Fibroblast of the conjunctiva (primary cell): ENCODE results near the gene SETX.

Experiments
- DNase-seq: peaks from one replicate; pipeline ENCODE4 v3.0.0-alpha.2; 2010; ENCODE audit warnings: low read depth

SETX gene

GRCh38 chr9:132357764-132358163, 3.0 kb upstream of the SETX start:
- no peak for DNase-seq

- DNase-seq: no peak
Observed at GRCh38 chr9:132356324-132356924, 1.6 kb upstream of the SETX start.

GRCh38 chr9:132351404-132352045, 3.3 kb downstream of the SETX start:
- DNase-seq: no peak

GRCh38 chr9:132350861-132351315, 3.9 kb downstream of the SETX start:
- DNase-seq: no peak

- DNase-seq: no peak
Observed at GRCh38 chr9:132348676-132349075, 6.1 kb downstream of the SETX start.

GRCh38 chr9:132346177-132346576, 8.6 kb downstream of the SETX start:
- no peak for DNase-seq

- no peak for DNase-seq
Observed at GRCh38 chr9:132341177-132341840, 13.5 kb downstream of the SETX start.

GRCh38 chr9:132334364-132334763, 20.4 kb downstream of the SETX start:
- no peak for DNase-seq

GRCh38 chr9:132333556-132333955, 21.2 kb downstream of the SETX start:
- no peak for DNase-seq

GRCh38 chr9:132328580-132328979, 26.2 kb downstream of the SETX start:
- DNase-seq: no peak

- no peak for DNase-seq
Observed at GRCh38 chr9:132327537-132327936, 27.2 kb downstream of the SETX start.

GRCh38 chr9:132324425-132324824, 30.4 kb downstream of the SETX start:
- DNase-seq: no peak

- no peak for DNase-seq
Observed at GRCh38 chr9:132319421-132320110, 35.2 kb downstream of the SETX start.

- no peak for DNase-seq
Observed at GRCh38 chr9:132312873-132313272, 41.9 kb downstream of the SETX start.

GRCh38 chr9:132312426-132312825, 42.4 kb downstream of the SETX start:
- DNase-seq: no peak

- no peak for DNase-seq
Observed at GRCh38 chr9:132311978-132312377, 42.8 kb downstream of the SETX start.

- DNase-seq: no peak
Observed at GRCh38 chr9:132309056-132309455, 45.7 kb downstream of the SETX start.

- no peak for DNase-seq
Observed at GRCh38 chr9:132301521-132301920, 53.3 kb downstream of the SETX start.

- no peak for DNase-seq
Observed at GRCh38 chr9:132299221-132299620, 55.6 kb downstream of the SETX start.

- DNase-seq: no peak
Observed at GRCh38 chr9:132295181-132295580, 59.6 kb downstream of the SETX start.

- no peak for DNase-seq
Observed at GRCh38 chr9:132293145-132293721, 61.6 kb downstream of the SETX start.

GRCh38 chr9:132288966-132289365, 65.8 kb downstream of the SETX start:
- no peak for DNase-seq

GRCh38 chr9:132288361-132288760, 66.4 kb downstream of the SETX start:
- no peak for DNase-seq
